ENCODE results near the gene GPR146. TPM values are rescaled to one million over a fixed set of nuclear protein-coding genes. Genes with fewer than 3 reads are reported as not detected.

Gene GPR146
- total and polyA plus RNA-seq, 2 donors (not counting 1 experiment from before 2014, with no cell fraction given): 2.2 to 3.3 TPM

- Histone ChIP-seq H2AFZ (ENCODE audit: low read length) (no peak overlapping the region), H4K20me1 (ENCODE audit: control insufficient read depth, extremely low read depth, insufficient read depth, low read length) (no peaks in the 10 kb centered on the region), H3K4me2 (ENCODE audit: extremely low read depth, insufficient read depth, low read length) (no peak overlapping the region), H3K9ac (ENCODE audit: insufficient read depth, low read length) (no peak overlapping the region), H3K27me3 (ENCODE audit: control insufficient read depth, insufficient read depth, low read length) (no peaks in the 10 kb centered on the region), H3K27ac (ENCODE audit: insufficient read depth, low read length) (no peak overlapping the region), H3K79me2 (ENCODE audit: control insufficient read depth, insufficient read depth, low read length) (no peaks in the 10 kb centered on the region), H3K9me3 (ENCODE audit: control insufficient read depth, insufficient read depth, low read depth, low read length) (no peaks in the 10 kb centered on the region), H3K36me3 (ENCODE audit: control insufficient read depth, insufficient read depth, low read length) (peaks cover 5% of the 10 kb centered on the region), H3K4me3 (replicated peaks in 1 of 4; ENCODE audit: control extremely low read depth in 1 of 4, insufficient read depth in 1 of 4, low read depth in 3 of 4, low read length in 4 of 4) (no peak overlapping the region), H3K4me1 (ENCODE audit: control insufficient read depth, extremely low read depth, insufficient read depth, low read length) (no peaks in the 10 kb centered on the region)
- no peak for DNase-seq (ENCODE audit: low read depth in 2 of 2)
- TF ChIP-seq CTCF (conservative IDR thresholded peaks at IDR 0.05 in 1 of 2, IDR thresholded peaks at IDR 0.05 in 1 of 2; ENCODE audit: low read depth in 1 of 2, low read length in 2 of 2) (no peak), EZH2 (IDR thresholded peaks at IDR 0.05; ENCODE audit: low read length, missing control alignments) (no peak)
Observed at GRCh38 chr7:1013581-1013980, 30.8 kb upstream of the GPR146 start.

GRCh38 chr7:1014681-1015080 lies 29.7 kb upstream of the GPR146 start:
- H2AFZ ChIP-seq (ENCODE audit: low read length): no peak overlapping the region
- H3K36me3 ChIP-seq (ENCODE audit: control insufficient read depth, insufficient read depth, low read length): peaks cover 2% of the 10 kb centered on the region
- no peaks in the 10 kb centered on the region for H4K20me1 ChIP-seq (ENCODE audit: control insufficient read depth, extremely low read depth, insufficient read depth, low read length)
- no peaks in the 10 kb centered on the region for H3K4me1 ChIP-seq (ENCODE audit: control insufficient read depth, extremely low read depth, insufficient read depth, low read length)
- no peak overlapping the region for H3K27ac ChIP-seq (ENCODE audit: insufficient read depth, low read length)
- H3K9ac ChIP-seq (ENCODE audit: insufficient read depth, low read length): no peak overlapping the region
- no peak overlapping the region for H3K4me3 ChIP-seq (replicated peaks in 1 of 4; ENCODE audit: control extremely low read depth in 1 of 4, insufficient read depth in 1 of 4, low read depth in 3 of 4, low read length in 4 of 4)
- DNase-seq (ENCODE audit: low read depth in 2 of 2): no peak
- H3K79me2 ChIP-seq (ENCODE audit: control insufficient read depth, insufficient read depth, low read length): no peaks in the 10 kb centered on the region
- no peak overlapping the region for H3K4me2 ChIP-seq (ENCODE audit: extremely low read depth, insufficient read depth, low read length)
- TF ChIP-seq EZH2 (IDR thresholded peaks at IDR 0.05; ENCODE audit: low read length, missing control alignments) (no peak), CTCF (conservative IDR thresholded peaks at IDR 0.05 in 1 of 2, IDR thresholded peaks at IDR 0.05 in 1 of 2; ENCODE audit: low read depth in 1 of 2, low read length in 2 of 2) (no peak)
- H3K27me3 ChIP-seq (ENCODE audit: control insufficient read depth, insufficient read depth, low read length): no peaks in the 10 kb centered on the region
- H3K9me3 ChIP-seq (ENCODE audit: control insufficient read depth, insufficient read depth, low read depth, low read length): no peaks in the 10 kb centered on the region

GRCh38 chr7:1015196-1016121 lies 28.9 kb upstream of the GPR146 start:
- Histone ChIP-seq H2AFZ (ENCODE audit: low read length) (no peak overlapping the region), H3K4me1 (ENCODE audit: control insufficient read depth, extremely low read depth, insufficient read depth, low read length) (no peaks in the 10 kb centered on the region), H3K79me2 (ENCODE audit: control insufficient read depth, insufficient read depth, low read length) (no peaks in the 10 kb centered on the region), H3K4me2 (ENCODE audit: extremely low read depth, insufficient read depth, low read length) (no peak overlapping the region), H3K9ac (ENCODE audit: insufficient read depth, low read length) (no peak overlapping the region), H4K20me1 (ENCODE audit: control insufficient read depth, extremely low read depth, insufficient read depth, low read length) (no peaks in the 10 kb centered on the region), H3K27ac (ENCODE audit: insufficient read depth, low read length) (no peak overlapping the region), H3K9me3 (ENCODE audit: control insufficient read depth, insufficient read depth, low read depth, low read length) (no peaks in the 10 kb centered on the region), H3K27me3 (ENCODE audit: control insufficient read depth, insufficient read depth, low read length) (no peaks in the 10 kb centered on the region), H3K36me3 (ENCODE audit: control insufficient read depth, insufficient read depth, low read length) (no peaks in the 10 kb centered on the region), H3K4me3 (replicated peaks in 1 of 4; ENCODE audit: control extremely low read depth in 1 of 4, insufficient read depth in 1 of 4, low read depth in 3 of 4, low read length in 4 of 4) (no peak overlapping the region)
- no peak for TF ChIP-seq CTCF (conservative IDR thresholded peaks at IDR 0.05 in 1 of 2, IDR thresholded peaks at IDR 0.05 in 1 of 2; ENCODE audit: low read depth in 1 of 2, low read length in 2 of 2)
- TF ChIP-seq EZH2 (IDR thresholded peaks at IDR 0.05; ENCODE audit: low read length, missing control alignments): no peak
- no peak for DNase-seq (ENCODE audit: low read depth in 2 of 2)
